ENCODE data around the gene ODAD4.
A peak's percentile ranks its signal among the peaks of the same experiment; 100 is the strongest.
"Not testable (repeated sequence)": the region's sequence is repeated elsewhere in the genome, so short reads cannot be mapped to it uniquely, and the experiment has no call there.

Gene ODAD4

DNA sequence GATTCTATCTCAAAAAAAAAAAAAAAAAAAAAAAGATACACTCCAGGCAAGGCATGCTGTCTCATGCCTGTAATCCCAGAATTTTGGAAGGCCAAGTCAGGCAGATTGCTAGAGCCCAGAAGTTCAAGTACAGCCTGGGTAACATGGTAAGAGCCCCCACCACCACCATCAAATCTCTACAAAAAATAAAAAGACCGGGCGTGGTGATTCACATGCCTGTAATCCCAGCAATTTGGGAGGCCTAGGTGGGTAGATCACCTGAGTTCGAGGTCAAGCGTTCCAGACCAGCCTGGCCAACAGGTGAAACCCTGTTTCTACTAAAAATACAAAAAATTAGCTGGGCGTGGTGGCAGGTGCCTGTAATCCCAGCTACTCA lies 9.8 kb upstream of the ODAD4 start:
- no peak overlapping the region for H3K27ac ChIP-seq (replicated peaks)
- no peak for TF ChIP-seq REST (IDR thresholded peaks at IDR 0.05; ENCODE audit: insufficient replicate concordance, low read depth)
- TF ChIP-seq SPI1 (IDR thresholded peaks at IDR 0.05; ENCODE audit: borderline replicate concordance, low read depth), result no peak
- TF ChIP-seq CTCF (IDR thresholded peaks at IDR 0.05; ENCODE audit: insufficient read depth, low read length), result no peak
- no peak for TF ChIP-seq POLR2AphosphoS5 (IDR thresholded peaks at IDR 0.05; ENCODE audit: low read depth)
- no peak for TF ChIP-seq GABPA (IDR thresholded peaks at IDR 0.05; ENCODE audit: low read depth)
- DNase-seq (ENCODE audit: low read depth in 1 of 2, low spot score in 1 of 2), result no peak
- no peaks in the 10 kb centered on the region for H3K27me3 ChIP-seq (ENCODE audit: insufficient read depth, poor library complexity, severe bottlenecking)
- H3K4me3 ChIP-seq (replicated peaks; ENCODE audit: insufficient read depth, low read length), result no peak overlapping the region

GRCh38 chr17:41925991-41926590 lies 4.3 kb upstream of the ODAD4 start:
- DNase-seq (ENCODE audit: low read depth in 1 of 2, low spot score in 1 of 2), result no peak
- H3K27ac ChIP-seq (replicated peaks), result no peak overlapping the region
- TF ChIP-seq CTCF (IDR thresholded peaks at IDR 0.05; ENCODE audit: insufficient read depth, low read length), result no peak
- TF ChIP-seq SPI1 (IDR thresholded peaks at IDR 0.05; ENCODE audit: borderline replicate concordance, low read depth), result no peak
- no peak for TF ChIP-seq GABPA (IDR thresholded peaks at IDR 0.05; ENCODE audit: low read depth)
- no peak for TF ChIP-seq REST (IDR thresholded peaks at IDR 0.05; ENCODE audit: insufficient replicate concordance, low read depth)
- no peak for TF ChIP-seq POLR2AphosphoS5 (IDR thresholded peaks at IDR 0.05; ENCODE audit: low read depth)

GRCh38 chr17:41928693-41929251 lies 1.6 kb upstream of the ODAD4 start:
- Histone ChIP-seq H3K27me3 (ENCODE audit: insufficient read depth, poor library complexity, severe bottlenecking) (no peaks in the 10 kb centered on the region), H3K4me3 (replicated peaks; ENCODE audit: insufficient read depth, low read length) (no peak overlapping the region), H3K27ac (replicated peaks) (no peak overlapping the region)
- TF ChIP-seq SPI1 (IDR thresholded peaks at IDR 0.05; ENCODE audit: borderline replicate concordance, low read depth) (no peak), CTCF (IDR thresholded peaks at IDR 0.05; ENCODE audit: insufficient read depth, low read length) (no peak)
- DNase-seq (ENCODE audit: low read depth in 1 of 2, low spot score in 1 of 2), result no peak

More at GRCh38 chr17:41925991-41926590, 4.3 kb upstream of the ODAD4 start:
- H3K27me3 ChIP-seq (ENCODE audit: insufficient read depth, poor library complexity, severe bottlenecking), result no peaks in the 10 kb centered on the region
- H3K4me3 ChIP-seq (replicated peaks; ENCODE audit: insufficient read depth, low read length), result no peak overlapping the region

GRCh38 chr17:41930833-41931156 lies 378 bp downstream of the ODAD4 start:
- Histone ChIP-seq H3K27ac (replicated peaks) (peak overlapping the region; percentile 74), H3K4me3 (replicated peaks; ENCODE audit: insufficient read depth, low read length) (peak overlapping the region; percentile 38)
- not testable (repeated sequence) for DNase-seq (ENCODE audit: low read depth in 1 of 2, low spot score in 1 of 2); H3K27me3 ChIP-seq (ENCODE audit: insufficient read depth, poor library complexity, severe bottlenecking)

GRCh38 chr17:41931715-41932114 lies 1.3 kb downstream of the ODAD4 start:
- DNase-seq (ENCODE audit: low read depth in 1 of 2, low spot score in 1 of 2); H3K4me3 ChIP-seq (replicated peaks; ENCODE audit: insufficient read depth, low read length); H3K27me3 ChIP-seq (ENCODE audit: insufficient read depth, poor library complexity, severe bottlenecking): not testable (repeated sequence)
- H3K27ac ChIP-seq (replicated peaks), result peak overlapping the region; percentile 38; the same call in 1 of the 2 replicates

Measured in HL-60 (cell line).